Measurements from ENCODE around the gene CACNA1I.
"Not testable (repeated sequence)": the region's sequence is repeated elsewhere in the genome, so short reads cannot be mapped to it uniquely, and the experiment has no call there.

CACNA1I gene

DNA sequence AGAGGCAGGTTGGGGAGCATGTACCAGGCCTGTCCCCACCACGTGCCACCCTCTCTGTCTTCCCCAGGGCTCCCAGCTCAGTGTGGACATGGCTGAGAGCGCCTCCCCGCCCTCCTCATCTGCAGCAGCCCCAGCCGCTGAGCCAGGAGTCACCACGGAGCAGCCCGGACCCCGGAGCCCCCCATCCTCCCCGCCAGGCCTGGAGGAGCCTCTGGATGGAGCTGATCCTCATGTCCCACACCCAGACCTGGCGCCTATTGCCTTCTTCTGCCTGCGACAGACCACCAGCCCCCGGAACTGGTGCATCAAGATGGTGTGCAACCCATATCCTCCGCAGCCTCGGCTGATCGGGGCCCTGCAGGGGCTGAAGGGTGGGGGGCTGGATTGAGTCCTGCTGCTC is at the start of gene CACNA1I:
CACNA1I (plus strand) TSS at position 89 of the 400 bp plus-strand sequence; CDS start at position 89, 0 bp downstream.
- no peak for DNase-seq

DNA sequence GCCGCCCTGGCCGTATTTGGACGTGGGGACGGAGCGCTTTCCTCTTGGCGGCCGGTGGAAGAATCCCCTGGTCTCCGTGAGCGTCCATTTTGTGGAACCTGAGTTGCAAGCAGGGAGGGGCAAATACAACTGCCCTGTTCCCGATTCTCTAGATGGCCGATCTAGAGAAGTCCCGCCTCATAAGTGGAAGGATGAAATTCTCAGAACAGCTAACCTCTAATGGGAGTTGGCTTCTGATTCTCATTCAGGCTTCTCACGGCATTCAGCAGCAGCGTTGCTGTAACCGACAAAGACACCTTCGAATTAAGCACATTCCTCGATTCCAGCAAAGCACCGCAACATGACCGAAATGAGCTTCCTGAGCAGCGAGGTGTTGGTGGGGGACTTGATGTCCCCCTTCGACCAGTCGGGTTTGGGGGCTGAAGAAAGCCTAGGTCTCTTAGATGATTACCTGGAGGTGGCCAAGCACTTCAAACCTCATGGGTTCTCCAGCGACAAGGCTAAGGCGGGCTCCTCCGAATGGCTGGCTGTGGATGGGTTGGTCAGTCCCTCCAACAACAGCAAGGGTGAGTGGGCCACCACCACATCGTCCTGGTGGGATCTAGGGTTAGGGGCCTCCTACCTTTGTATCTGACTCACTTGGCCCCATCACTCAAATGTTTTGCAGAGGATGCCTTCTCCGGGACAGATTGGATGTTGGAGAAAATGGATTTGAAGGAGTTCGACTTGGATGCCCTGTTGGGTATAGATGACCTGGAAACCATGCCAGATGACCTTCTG is 49.3 kb upstream of the CACNA1I start:
- not testable (repeated sequence) for DNase-seq

DNA sequence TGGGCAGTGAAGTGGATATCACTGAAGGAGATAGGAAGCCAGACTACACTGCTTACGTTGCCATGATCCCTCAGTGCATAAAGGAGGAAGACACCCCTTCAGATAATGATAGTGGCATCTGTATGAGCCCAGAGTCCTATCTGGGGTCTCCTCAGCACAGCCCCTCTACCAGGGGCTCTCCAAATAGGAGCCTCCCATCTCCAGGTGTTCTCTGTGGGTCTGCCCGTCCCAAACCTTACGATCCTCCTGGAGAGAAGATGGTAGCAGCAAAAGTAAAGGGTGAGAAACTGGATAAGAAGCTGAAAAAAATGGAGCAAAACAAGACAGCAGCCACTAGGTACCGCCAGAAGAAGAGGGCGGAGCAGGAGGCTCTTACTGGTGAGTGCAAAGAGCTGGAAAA is 48.5 kb upstream of the CACNA1I start:
- not testable (repeated sequence) for DNase-seq

DNA sequence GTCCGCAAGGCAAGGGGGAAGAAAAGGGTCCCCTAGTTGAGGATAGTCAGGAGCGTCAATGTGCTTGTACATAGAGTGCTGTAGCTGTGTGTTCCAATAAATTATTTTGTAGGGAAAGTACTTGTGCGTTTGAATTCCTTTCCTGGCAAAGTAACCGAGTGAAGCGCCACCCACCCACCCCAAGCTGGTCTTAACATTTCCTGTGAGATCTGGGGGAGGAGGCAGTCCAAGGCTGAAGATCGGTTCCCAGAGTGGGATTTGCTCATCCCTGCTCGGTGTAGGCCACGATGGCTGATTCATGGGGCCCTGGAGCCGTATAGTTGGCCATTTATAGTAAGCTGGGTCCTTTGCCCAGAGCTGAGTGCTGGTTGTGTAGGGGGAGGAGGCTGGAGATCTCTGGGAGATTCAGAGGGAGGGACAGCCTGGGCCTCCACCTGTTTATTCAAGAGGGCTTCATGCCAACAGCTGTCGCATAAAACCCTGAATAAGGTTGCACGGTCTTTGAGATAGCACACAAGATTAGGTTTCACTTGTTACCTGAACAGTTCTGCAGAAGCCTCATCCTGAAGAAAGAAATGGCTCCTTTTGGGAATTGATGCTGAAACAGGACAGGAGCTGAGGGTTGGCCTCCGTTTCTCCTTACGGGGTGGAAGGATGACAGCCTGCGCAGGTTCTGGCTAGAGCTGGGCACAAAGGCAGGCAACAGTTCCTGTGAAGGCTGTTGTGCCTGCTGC is 47.8 kb upstream of the CACNA1I start:
- no peak for DNase-seq

DNA sequence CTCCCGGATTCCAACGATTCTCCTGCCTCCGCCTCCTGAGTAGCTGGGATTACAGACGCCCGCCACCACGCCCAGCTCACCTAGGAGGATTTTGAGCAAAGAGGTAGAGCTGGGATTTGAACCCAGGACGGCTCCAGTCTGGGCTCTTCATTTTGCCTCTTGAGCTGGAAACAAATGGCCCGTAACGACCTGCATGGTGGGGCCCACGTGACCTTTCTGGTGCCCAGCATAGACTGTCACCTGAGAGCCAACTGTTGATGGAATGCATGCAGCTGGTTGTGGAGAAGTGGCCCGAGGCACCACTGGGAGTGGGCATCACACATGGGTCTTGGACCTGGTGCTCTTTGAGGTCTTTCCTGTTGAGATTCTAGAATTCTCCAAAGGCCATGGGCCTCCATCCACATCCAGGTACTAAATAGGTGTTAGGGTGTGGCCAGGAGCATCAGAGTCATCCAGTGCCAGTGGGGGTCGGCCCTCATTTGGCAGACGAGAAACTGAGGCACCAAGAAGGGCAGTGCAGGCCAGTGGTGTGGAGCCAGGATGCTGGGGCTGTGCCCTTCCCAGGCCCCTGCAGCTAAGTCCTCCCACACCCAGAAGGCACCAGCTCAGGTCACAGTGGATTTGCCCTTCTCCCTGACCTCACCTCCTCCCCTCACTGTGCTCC is 46.3 kb upstream of the CACNA1I start:
- no peak for DNase-seq

DNA sequence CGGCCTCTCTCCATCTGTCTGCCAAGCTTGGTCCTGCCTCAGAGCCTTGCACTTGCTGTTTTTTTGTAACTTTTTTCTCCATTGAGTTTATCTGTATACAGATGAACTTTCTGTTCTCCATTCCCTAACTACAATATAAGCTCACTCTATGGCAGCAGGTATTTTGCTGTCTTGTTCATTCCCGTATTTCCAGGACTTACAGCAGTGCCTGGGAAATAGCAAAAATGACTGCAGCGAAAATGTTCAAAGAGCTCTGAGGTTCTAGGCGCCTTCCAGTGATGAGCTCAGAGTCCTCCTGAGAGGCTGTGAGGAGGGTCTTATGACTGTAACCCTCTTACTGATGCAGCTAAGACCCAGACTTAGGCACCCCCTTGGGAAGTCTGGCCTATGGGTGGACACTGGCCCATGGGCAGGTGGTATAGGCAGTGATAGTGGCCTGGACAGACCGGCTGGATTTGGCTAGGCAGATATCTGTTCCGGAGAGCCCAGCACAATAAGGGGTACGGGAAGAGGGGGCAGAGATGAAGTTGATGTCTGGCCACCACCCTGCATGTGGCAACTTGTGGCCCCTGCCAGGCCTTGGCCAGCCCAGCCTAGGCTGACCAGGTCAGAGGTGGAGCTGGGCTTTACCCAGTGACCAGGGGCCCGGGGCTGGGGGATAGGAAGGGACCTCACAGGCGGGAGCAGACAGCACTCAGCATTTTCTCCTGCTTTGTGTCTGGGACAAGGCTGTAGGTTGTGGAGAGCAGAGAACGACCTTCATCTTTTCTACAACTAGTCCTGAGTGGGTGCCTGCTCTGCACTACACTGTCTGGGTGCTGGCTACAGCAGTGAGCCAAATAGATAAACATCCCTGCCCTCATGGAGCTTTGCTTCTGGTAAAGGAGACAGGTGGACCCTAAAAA is 45.5 kb upstream of the CACNA1I start:
- DNase-seq, result no peak

DNA sequence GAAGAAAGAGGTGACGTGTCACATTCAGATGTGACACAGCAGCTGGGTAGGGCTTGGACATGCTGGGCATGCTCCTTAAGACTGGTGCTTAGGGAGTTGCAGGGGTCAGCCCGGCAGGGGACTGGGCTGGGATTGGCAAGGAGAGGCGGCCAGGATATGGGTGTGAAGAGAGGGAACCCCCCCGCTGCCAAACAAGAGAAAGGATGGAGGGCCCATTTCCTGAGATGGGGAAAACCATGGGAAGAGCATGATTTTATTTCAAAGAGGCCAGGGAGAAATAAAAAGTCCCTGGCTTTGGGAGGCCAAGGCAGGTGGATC is 44.9 kb upstream of the CACNA1I start:
- DNase-seq, result no peak

DNA sequence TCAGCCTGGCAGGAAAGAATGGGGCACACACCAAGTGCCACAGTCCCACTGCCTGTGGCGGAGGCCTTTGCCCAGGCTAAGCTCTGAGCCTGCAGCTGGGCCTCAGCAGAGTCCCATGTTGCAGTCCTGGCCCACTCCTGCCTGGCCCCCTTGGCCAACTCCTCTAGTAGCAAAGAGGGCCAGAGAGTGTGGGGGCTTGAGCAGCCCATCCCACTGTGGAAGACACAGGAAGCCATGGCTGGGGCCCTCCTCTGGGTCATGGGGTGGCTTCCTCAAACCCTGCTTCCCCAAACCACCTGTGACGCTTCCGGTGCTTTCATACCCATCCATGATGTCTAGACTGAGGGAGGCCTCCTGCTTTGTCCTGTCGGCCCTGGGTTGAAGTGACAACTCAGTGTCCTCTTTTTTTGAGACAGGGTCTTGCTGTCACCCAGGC is 43.8 kb upstream of the CACNA1I start:
- DNase-seq, result no peak

DNA sequence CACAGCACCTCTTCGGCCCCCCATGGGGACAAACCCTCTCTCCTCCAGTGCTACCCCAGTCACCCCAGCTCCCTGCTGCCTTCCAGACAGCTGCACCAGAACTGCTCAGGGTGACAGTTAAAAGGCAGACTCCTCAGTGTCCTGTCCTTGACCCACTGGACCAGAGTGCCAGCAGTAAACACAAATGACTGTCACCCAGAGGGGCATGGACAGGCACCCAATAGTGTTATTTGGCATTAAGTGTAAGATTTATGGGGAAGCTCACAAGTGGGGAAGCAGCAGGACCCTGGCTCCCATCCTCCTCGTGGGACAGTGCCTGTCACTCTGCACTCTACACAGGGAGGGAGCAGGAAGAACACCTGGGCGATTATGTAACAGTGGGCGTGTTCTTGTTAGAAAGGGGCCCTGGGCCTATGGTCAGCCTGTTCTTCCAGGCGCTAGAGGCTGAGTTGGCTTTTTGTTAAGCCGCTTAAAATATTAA is 43.0 kb upstream of the CACNA1I start:
- DNase-seq, result peak; percentile 18

DNA sequence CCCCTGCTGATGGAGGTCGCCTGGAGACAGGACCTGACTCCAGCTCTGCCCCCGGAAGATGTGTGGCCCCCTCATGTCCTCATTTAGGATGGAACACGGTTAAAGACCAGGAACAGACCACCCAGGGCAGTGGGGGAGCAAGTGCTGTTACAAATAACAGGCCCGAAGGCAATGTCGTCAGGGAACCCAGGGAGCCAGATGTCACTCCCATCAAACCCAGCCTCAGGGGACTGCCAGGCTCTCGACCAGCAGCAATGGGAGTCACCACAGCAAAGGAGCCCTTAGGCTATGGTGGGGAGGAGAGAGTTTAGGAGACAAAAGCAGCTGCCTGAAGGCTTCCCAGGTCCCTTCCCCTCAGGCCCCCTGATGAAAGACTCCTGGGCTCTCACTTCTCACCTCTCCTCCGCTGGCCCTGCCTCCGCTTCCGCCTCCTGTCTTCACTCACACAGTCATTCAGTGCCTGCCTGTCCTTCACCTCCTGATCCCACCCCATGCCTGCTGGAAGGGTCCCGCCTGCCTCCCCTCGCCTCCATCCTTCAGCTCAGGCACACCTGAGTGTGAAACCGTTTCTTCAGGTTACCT is 42.4 kb upstream of the CACNA1I start:
- DNase-seq, result peak; percentile 33

DNA sequence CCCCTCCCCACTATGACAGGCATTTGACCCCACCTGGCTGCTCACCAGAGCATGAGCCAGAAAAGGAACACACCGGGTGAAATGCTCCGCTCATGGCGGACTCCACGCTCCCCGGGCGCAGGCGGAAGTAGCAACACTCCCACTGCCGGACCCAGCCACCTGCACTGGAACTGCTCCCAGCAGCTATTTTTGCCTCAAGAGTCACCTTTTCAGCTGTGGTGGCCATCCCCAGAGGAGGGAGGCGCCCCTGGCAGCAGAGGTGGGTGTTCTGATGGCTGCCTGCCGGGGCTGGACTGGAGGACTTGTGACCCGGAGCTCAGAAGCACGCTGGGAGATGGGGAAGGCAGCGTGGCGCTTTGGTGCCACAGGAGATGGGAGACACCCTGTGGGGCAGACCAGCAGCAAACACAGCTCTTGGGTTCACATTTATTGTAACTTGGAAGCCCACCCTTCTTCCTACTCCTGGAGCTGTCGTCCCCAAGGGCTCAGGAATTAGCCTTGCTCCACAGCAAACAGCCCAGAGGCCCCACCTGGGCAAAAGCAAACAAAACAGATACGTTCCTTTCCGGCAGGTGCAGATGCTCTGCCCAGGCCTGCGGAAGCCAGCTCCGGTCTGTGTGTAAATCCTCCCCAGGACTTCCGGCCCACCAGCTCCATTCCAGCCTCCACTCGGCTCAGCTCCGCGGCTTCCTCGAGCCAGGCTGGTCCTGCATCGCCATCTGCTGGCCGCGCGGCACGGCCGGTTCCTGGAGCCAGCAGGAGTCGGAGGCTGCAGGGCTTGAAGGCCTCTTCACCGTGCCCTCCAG is 41.7 kb upstream of the CACNA1I start:
- peak; percentile 91 for DNase-seq

DNA sequence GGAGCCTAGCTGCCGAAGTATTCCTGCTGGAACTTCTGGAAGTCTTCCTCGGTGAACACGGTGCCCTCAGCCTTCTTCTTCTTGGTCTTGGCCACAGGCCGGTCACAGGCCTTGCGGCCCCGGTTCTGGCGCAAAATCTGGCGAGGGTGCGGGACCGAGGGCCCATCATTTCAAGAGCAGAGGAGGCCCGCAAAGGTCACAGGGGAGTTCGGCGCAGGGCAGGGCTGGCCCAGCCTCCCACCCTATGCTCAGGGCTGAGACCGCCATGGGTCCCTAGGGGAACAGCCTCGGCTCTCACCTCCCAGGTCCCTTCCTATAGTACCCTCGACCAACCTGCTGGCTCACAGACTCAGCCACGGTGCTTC is 41.1 kb upstream of the CACNA1I start:
- DNase-seq, result no peak

DNA sequence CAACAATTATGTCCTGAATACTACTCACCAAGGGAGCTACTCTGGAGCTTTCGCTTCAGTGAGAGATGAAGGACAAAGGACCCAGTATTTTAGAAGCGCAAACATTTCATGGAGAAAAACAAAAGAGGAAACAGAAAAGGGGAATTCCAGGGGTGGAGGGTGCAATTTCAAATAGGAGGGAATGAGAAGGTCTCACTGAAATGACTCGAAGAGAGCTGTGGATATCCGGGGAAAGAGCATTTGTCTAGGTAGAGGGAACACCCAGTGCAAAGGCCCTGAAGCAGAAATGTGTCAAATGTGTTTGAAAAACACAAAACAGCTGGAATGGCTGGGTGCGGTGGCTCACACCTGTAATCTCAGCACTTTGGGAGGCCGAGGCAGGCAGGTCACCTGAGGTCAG is 40.4 kb upstream of the CACNA1I start:
- DNase-seq, result no peak

DNA sequence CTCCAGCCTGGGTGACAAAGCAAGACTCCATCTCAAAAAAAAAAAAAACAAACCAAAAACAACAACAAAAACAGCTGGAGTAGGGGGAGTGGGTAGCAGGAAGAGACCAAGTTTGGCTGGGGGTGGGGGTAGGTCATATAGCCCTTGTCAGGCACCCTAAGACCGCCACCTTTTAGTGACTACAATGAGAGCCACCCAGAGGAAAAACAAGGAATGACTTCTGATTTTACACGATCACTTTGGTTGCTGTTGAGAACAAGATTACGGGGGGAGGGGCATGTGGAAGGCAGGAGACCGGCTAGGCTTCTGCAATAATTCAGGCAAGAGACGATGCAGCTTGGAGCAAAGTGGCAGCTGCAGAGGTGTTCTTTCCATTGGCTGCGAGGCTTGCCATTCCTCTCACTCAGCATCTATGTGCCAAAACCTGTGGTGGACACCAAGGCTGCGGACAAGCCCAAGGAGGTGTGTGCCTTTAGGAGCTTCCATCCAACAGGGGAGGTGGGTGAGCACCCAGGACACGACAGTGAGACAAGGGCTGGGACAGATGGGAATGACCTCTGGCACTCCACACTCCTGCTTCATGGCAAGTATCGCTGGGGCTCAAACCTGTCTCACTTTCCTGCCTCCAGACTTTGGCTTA is 39.7 kb upstream of the CACNA1I start:
- no peak for DNase-seq

DNA sequence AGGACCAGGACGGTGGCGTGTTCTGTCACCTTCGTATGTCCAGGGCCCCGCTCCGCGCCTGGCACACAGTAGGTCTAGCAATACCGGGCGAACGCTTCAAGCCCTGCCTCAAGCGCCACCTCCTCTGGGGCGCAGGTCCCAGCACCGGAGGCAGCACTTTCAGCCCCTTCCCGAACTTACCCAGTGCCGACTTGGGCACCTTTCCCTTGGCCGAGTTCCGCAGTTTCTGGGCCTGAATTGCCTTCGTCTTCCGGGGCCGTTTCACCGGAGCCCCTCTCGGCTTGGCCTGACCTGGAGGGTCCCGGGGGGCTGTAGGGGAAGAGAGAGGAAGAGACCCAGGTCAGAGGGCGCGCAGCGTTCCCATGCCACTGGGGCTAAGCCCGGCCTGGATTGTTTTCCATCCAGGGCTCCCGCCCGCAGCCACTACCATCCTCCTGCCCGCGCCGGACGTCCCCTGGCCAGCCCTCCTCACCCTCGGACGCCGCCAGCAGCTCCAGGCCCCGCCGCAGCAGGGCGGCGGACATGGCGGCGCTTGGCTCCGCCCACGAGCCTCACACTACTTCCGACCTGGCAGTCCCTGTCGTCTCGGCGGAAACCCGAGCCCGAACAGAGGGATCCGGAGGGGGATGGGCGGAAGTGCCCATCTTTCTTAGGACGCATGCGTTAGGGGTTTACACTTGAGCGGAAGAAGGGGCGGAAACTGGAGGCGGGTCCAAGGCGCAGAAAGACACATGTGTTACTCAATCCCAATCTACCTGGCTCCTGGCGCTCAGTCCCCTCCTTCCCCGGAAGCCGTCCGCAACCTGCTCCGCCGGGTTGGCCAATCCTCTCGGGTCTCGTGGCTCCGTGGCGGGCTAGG is 38.1 kb upstream of the CACNA1I start, which contains the start of gene RPS19BP1:
RPS19BP1 (minus strand) TSS at position 534 of the 859 bp plus-strand sequence; CDS start at position 524, 10 bp downstream.
- peak; percentile 97 for DNase-seq

DNA sequence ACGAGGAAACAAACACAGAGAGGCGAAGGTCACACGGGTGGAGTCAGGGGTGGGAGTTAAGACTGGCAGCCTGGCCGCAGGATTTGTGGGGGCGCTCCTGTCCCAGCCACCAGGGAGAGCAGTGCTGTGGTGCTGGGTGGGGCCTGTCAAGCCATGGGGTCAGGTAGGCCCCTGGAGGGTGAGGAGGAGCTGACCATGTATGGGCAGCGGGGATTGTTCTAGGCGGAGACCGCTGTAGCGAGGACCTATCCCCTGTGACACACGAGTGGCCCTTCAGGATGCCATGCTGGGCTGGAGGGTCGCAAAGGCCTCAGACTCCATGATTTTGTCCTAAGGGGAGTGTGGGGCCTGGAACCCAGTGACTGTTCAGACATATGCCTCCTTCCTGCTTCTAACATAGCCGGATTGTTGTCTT is 36.5 kb upstream of the CACNA1I start:
- no peak for DNase-seq

DNA sequence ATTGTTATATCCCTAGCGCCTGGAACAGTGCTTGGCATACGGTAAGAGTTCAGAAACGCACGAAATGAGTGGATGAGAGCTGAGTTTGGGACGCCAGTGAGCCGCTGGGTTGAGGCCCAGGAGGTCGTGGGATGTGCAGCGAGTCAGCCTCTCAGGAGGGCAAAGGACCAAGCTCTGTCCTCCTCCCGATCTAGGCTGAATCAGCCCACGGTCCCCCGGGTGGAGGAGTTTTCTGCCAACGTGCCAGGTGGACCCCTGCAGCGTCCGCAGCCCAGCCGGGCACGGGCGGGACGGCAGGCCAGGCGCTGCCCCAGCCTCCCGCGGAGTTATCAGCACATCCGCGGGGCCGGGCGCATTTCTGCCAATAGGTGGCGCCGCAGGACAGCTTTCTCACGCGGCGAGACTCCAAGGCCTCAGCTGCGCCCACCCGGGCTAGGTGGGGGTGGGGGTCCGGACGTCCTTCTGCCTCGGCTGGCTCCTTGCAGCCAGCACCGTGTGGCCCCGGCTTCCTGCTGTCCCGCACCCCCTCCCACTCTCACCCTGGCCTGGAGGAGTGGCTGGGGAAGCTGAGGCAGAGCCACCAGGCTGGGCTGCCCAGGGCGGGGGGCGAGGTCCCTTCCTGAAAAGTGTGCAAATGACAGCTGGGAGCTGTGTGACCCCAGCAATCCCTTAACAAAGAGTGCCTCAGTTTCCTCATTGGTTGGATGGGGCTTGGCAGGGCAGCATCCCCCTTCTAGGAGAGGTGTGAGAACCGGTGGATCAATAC is 35.8 kb upstream of the CACNA1I start:
- DNase-seq, result peak; percentile 55

DNA sequence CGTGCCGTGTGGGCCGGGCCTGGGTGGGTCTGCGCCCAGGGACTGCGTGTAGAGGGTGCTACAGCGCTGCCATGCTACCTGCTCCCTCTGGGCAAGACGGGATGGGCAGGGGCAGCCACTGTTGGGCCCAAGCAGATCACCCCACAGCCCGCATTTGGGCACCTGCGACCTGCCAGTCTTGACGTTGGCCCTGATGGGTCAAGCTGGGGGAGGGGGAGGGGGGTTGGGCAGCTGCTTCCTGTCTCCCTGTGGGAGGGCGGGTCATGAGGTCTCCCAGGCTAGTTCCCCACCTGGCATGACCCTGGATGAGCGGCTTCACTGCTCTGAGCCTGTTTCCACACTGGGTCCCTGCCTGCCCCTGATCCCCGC is 35.2 kb upstream of the CACNA1I start:
- no peak for DNase-seq

DNA sequence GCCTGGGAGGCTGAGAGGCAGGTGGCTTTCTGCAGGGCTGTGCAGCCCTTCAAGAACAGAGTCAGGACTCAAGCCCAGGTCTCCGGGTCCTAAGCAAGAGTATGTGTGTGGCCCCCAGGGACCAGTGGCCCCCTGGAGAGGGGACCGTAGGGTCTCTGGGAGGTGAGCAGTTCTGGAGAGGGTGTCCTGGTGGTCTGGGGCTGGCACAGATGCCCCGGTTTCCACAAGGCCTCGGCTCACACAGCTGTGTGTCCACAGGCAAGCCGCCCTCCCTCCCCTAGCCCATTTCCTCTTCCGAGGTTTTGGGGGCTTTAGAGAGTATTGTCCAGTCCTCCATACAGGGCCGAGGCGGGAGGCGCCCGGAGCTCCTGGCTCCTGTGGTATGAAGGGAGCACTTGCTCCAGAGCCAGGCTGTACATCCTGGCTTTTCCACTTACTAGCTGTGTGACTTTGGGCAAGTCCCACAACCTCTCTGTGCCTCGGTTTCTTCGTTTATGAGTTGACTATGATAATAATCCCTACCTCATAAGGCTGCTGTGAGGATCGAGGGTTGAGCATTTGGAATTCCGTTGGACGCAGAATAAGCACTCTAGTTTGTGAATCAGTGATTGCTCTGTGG is 34.6 kb upstream of the CACNA1I start:
- DNase-seq, result no peak

Measured in NCI-H1105 (cell line).